ENCODE measurements around the gene NEMP1. TPM values are rescaled to one million over a fixed set of nuclear protein-coding genes. Genes with fewer than 3 reads are reported as not detected.

Gene NEMP1
- total and polyA plus RNA-seq, 2 donors (not counting 1 experiment from before 2014, with no cell fraction given), result 8.4 to 11.1 TPM

DNA sequence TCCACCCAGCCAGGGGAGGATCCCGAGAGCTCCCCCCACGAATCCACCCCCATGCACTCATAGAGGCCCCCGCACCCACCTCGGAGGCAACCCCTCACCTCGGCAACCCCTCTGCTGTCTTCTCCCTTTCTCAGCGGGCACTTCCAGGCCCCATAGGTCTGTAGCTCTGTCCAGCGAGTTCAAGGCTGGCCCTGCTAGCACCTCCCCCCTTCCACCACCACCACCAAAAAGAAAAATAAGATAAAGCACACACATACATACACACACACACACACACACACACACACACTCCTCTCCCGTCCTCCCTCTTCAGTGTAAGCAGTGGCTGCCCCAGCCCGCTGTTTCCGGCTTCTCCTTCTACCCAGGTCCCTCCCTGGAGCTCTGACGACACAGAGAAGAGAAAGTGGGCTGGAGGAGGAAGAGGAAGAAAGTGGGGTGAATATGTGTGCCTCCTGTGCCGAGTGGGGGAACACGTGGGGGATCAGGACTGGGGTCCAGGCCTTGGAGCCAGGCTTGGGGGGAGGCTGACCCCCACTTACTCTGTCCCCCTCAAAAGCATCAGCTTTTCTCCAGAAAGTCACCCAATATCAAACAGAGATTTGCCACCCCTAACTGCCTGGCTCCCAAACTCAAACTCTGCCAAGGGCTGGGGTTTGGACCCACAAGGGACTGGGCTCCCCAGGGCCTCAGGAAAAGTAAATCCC, 32.6 kb upstream of the NEMP1 start, which contains the start of gene STAT6:
Gene STAT6, minus strand, starts transcription at position 332 of the 704 bp plus-strand sequence. CDS start 3,084 bp downstream, outside the sequence.
- no peak within 1 kb of the TSS for H2AFZ ChIP-seq (ENCODE audit: low read length)
- peak within 1 kb of the TSS; percentile 77 to 95 (median 86) for H3K4me3 ChIP-seq (replicated peaks in 1 of 4; ENCODE audit: control extremely low read depth in 1 of 4, insufficient read depth in 1 of 4, low read depth in 3 of 4, low read length in 4 of 4)
- peak; percentile 76 to 90 for DNase-seq (ENCODE audit: low read depth in 2 of 2)
- peak within 1 kb of the TSS; percentile 99 for H3K4me2 ChIP-seq (ENCODE audit: extremely low read depth, insufficient read depth, low read length)
- peaks cover 7% of the 10 kb centered on the region for H3K36me3 ChIP-seq (ENCODE audit: control insufficient read depth, insufficient read depth, low read length)
- H4K20me1 ChIP-seq (ENCODE audit: control insufficient read depth, extremely low read depth, insufficient read depth, low read length), result no peaks in the 10 kb centered on the region
- no peaks in the 10 kb centered on the region for H3K9me3 ChIP-seq (ENCODE audit: control insufficient read depth, insufficient read depth, low read depth, low read length)
- no peak for TF ChIP-seq EZH2 (IDR thresholded peaks at IDR 0.05; ENCODE audit: low read length, missing control alignments)
- TF ChIP-seq, protein P1, sequence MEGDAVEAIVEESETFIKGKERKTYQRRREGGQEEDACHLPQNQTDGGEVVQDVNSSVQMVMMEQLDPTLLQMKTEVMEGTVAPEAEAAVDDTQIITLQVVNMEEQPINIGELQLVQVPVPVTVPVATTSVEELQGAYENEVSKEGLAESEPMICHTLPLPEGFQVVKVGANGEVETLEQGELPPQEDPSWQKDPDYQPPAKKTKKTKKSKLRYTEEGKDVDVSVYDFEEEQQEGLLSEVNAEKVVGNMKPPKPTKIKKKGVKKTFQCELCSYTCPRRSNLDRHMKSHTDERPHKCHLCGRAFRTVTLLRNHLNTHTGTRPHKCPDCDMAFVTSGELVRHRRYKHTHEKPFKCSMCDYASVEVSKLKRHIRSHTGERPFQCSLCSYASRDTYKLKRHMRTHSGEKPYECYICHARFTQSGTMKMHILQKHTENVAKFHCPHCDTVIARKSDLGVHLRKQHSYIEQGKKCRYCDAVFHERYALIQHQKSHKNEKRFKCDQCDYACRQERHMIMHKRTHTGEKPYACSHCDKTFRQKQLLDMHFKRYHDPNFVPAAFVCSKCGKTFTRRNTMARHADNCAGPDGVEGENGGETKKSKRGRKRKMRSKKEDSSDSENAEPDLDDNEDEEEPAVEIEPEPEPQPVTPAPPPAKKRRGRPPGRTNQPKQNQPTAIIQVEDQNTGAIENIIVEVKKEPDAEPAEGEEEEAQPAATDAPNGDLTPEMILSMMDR (conservative IDR thresholded peaks at IDR 0.05 in 1 of 2, IDR thresholded peaks at IDR 0.05 in 1 of 2; ENCODE audit: low read depth in 1 of 2, low read length in 2 of 2), result no peak
- peaks cover 21% of the 10 kb centered on the region for H3K79me2 ChIP-seq (ENCODE audit: control insufficient read depth, insufficient read depth, low read length)
- H3K4me1 ChIP-seq (ENCODE audit: control insufficient read depth, extremely low read depth, insufficient read depth, low read length), result peaks cover 6% of the 10 kb centered on the region
- no peaks in the 10 kb centered on the region for H3K27me3 ChIP-seq (ENCODE audit: control insufficient read depth, insufficient read depth, low read length)
- peak within 1 kb of the TSS; percentile 79 for H3K9ac ChIP-seq (ENCODE audit: insufficient read depth, low read length)
- H3K27ac ChIP-seq (ENCODE audit: insufficient read depth, low read length), result peak within 1 kb of the TSS; percentile 98

GRCh38 chr12:57110104-57111030, 31.8 kb upstream of the NEMP1 start:
- DNase-seq (ENCODE audit: low read depth in 2 of 2), result peak in 1 of 2 donors; percentile 50
- Histone ChIP-seq H3K79me2 (ENCODE audit: control insufficient read depth, insufficient read depth, low read length) (peaks cover 21% of the 10 kb centered on the region), H3K9ac (ENCODE audit: insufficient read depth, low read length) (peak overlapping the region; percentile 79), H4K20me1 (ENCODE audit: control insufficient read depth, extremely low read depth, insufficient read depth, low read length) (no peaks in the 10 kb centered on the region), H3K36me3 (ENCODE audit: control insufficient read depth, insufficient read depth, low read length) (peaks cover 9% of the 10 kb centered on the region), H2AFZ (ENCODE audit: low read length) (no peak overlapping the region), H3K4me1 (ENCODE audit: control insufficient read depth, extremely low read depth, insufficient read depth, low read length) (peaks cover 6% of the 10 kb centered on the region), H3K27ac (ENCODE audit: insufficient read depth, low read length) (peak overlapping the region; percentile 98), H3K27me3 (ENCODE audit: control insufficient read depth, insufficient read depth, low read length) (no peaks in the 10 kb centered on the region), H3K9me3 (ENCODE audit: control insufficient read depth, insufficient read depth, low read depth, low read length) (no peaks in the 10 kb centered on the region), H3K4me2 (ENCODE audit: extremely low read depth, insufficient read depth, low read length) (peak overlapping the region; percentile 99), H3K4me3 (replicated peaks in 1 of 4; ENCODE audit: control extremely low read depth in 1 of 4, insufficient read depth in 1 of 4, low read depth in 3 of 4, low read length in 4 of 4) (peak overlapping the region; percentile 77 to 95 (median 86))
- TF ChIP-seq, protein P1 (conservative IDR thresholded peaks at IDR 0.05 in 1 of 2, IDR thresholded peaks at IDR 0.05 in 1 of 2; ENCODE audit: low read depth in 1 of 2, low read length in 2 of 2), result no peak
- no peak for TF ChIP-seq EZH2 (IDR thresholded peaks at IDR 0.05; ENCODE audit: low read length, missing control alignments)

All from fibroblast of lung (primary cell).